GM19238 (cell line): Measurements from ENCODE around the gene MILR1.
"Not testable (repeated sequence)": the region's sequence is repeated elsewhere in the genome, so short reads cannot be mapped to it uniquely, and the experiment has no call there.

Source experiments
- DNase-seq: peaks from one replicate; pipeline ENCODE4 v3.0.0; 2011; ENCODE audit warnings: low spot score; ENCODE audit not compliant: insufficient read length

MILR1 gene, protein sequence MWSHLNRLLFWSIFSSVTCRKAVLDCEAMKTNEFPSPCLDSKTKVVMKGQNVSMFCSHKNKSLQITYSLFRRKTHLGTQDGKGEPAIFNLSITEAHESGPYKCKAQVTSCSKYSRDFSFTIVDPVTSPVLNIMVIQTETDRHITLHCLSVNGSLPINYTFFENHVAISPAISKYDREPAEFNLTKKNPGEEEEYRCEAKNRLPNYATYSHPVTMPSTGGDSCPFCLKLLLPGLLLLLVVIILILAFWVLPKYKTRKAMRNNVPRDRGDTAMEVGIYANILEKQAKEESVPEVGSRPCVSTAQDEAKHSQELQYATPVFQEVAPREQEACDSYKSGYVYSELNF

DNA sequence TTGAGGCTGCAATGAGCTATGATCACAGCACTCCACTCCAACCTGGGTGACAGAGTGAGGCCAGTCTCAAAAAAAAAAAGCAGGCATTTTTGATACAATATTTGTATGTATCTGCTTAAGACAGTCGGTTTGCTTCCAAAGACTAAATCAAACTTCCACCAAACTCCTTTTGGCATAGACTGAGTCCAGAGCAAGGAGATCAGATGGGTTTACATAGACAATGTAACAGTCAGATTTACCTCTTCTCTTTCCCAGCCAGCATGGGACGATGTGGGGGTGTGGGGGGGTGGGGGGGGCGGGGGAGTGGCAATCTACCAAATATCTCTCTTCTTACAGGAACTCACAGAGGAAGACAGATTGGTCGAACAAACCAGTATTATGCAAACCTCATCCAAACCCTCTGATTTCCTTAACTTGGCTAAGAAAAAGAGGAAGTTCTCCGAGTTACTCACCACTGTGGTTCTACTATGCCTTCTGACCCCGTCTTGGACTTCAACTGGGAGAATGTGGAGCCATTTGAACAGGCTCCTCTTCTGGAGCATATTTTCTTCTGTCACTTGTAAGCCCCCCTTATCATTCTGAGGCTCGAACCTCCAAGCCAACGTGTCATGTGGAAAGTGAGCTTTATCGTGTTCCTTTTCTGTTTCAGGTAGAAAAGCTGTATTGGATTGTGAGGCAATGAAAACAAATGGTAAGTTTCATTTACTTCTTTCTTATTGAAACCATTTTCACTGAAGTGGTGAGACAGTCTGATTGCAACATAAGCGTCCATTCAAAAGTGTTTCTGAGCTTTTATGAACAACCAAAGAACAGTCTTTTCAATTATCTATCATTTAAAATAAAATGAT is at the start of gene MILR1:
Gene MILR1 (plus strand): TSS at position 451 of the 848 bp plus-strand sequence. CDS start 54 bp downstream, at position 505.
- no peak for DNase-seq

DNA sequence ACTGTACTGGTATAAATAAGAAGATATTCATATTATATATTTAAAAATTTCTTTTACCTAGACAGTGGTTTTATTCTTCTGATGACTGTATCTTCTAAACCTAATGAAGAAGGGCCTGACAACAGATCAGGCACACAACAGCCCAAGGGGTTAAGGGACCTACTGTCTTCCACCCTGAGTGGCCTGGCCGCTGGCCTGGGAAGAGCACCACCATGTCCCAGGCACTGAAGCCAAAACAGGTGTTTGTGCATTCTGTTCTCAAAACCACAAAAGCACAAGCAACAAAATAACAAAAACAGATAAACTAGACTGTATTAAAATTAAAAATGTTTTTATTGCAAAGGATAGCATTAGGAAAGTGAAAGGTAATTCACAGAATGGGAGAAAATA is 49.2 kb upstream of the MILR1 start:
- no peak for DNase-seq

DNA sequence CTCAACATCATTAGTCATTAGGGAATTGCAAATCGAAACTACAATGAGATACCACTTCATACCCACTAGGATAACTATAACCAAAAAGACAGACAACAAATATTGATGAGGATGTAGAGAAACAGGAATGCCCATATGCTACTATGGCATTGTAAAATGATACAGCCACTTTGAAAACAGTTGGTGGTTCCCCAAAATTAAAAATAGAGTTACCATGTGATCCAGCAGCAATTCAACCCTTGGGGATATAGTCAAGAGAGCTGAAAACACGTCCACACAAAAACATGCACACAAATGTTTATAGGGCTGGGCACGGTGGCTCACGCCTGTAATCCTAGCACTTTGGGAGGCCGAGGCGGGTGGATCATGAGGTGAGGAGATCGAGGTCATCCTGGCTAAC is 48.3 kb upstream of the MILR1 start:
- no peak for DNase-seq

DNA sequence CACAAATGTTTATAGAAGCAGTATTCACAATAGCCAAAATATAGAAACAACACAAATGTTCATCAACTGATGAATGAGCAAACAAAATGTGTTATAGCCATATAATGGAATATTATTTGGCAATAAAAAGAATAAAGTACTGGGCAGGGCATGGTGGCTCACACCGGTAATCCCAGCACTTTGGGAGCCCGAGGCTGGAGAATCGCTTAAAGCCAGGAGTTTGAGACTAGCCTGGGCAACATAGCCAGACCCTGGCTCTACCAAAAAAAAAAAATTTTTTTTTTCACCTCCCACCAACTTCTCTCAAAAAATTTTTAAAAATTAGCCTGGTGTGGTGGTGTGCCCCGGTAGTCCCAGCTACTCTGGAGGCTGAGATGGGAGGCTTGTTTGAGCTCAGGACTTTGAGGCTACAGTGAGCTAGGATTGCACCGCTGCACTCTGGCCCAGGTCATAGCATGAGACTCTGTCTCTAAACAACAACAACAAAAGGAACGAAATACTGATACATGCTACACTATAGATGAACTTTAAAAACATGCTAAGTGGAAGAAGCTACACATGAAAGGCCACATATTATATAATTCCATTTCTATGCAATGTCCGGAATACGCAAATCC is 47.6 kb upstream of the MILR1 start:
- DNase-seq, result no peak

DNA sequence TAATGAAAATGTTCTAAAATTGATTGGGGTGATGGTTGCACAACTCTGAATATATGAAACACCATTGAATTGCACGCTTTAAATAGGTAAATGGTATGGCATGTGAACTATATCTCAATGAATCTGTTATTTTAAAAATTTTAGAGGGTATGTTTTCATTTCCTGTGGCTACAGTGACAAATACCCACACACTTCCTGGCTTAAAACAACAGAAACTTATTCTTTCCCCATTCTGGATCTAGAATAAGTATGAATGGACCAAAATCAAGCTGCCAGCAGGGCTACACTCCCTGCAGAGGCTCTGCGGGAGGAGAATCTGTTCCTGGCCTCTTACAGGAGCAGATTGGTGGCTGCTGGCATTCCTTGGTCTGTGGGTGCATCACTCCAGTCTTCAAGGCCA is 47.0 kb upstream of the MILR1 start:
- DNase-seq, result no peak

DNA sequence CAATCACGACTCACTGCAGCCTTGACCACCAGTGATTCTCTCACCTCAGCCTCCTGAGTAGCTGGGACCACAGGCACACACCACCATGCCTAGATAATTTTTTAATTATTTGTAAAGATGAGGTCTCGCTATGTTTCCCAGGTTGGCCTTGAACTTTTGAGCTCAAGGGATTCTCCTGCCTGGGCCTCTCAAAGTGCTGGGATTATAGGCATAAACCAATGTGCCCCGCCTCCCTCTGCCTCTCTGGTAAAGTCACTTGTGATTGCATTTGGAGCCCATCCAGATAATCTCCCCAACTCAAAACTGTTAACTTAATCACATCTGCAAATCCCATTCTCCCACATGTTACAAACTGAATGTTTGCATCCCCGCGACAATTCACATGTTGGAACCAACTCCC is 46.4 kb upstream of the MILR1 start:
- DNase-seq, result no peak

DNA sequence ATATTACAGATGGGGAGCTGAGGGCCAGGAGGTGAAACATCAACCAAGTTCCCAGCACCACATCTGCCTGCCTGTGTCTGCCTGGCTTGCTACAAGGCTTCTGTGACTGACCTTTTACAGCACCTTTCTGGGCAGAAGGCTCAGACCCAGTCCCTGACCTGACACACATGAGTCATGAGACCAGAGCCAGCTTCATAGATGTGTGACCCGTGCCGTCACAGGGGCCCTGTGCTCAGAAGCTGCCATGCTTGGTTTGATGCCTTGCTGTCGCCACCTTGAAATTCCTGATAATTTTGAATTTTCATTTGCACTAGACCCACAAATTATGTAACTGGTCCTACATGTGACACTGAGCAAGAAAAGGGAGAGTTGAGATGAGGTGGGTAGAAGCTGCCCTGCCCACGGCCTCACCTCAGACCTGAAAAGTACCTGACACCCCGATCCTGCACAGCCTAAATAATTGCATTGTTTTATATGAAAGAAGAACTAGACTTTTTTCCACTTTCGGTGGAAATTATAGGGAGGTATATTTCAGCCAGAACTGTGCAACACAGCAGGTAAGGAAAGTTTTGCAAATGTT is 44.9 kb upstream of the MILR1 start:
- no peak for DNase-seq

DNA sequence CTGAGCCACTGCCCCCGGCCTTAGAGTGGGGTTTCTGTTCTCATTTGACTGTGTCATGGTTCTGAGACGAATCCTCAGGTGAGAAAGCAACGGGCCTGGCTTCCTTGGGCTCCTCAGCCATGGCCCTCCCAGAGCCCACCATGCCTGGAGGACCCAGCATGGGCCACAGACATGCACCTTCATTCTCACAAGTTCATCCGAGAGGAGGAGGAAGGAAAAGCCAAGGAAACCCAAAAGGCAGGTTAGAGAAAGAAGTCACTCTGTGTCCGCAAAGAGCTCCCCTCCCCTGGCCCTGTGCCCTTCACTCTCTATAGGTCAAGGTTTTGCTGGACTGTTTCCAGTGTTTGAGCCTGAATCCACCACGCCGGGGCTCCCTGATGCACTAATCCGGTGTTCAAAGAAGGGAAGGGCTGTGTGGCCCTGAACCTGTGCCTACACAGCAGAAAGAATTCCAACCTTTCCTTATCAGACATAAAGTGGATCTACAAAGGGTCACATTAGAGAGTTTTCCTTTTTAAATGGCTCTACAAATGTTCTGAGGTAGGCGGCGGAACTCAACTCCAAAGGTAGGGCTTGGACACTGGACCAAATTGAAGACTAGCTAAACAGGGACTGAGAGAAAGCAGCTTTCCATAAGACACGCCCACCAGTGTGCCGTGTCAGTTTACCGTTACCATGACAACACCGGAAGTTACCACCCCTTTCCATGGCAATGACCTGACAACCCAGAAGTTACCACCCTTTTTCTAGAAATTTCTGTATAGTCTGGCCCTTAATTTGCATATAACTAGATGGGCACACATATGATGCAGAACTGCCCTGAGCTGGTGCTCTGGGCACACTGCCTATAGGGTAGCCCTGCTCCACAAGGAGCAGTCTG is 42.4 kb upstream of the MILR1 start:
- DNase-seq, result no peak

DNA sequence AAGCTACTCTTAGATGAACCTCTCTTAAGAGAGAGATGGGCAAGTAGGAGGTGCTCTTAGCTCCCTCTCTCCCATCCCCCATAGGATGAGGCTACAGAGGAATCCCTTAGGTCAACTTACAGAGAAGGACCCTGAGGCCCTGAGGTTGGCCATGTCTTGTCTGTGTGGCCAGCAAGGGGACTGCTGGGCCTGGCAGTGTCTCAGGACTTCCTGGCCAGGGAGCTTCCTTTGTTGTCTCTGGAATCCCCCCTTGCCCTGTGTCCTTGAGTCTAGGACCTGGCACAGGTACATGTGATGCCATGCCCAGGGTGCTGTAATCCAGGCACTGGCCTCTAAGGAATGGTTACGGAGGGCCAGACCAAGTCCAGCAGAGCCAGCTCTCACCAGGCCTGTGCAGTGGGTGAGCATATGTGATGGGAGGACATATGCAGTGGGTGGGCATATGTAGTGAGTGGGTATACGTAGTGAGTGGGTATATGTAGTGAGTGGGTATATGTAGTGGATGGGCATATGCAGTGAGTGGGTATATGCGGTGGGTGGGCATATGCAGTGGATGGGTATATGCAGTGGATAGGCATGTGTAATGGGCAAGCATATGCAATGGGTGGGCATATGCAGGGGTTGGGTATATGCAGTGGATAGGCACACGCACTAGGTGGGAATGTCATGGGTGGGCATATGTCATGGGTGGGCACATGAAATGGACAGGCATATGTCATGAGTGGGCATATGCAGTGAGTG is 38.0 kb upstream of the MILR1 start:
- DNase-seq, result no peak

DNA sequence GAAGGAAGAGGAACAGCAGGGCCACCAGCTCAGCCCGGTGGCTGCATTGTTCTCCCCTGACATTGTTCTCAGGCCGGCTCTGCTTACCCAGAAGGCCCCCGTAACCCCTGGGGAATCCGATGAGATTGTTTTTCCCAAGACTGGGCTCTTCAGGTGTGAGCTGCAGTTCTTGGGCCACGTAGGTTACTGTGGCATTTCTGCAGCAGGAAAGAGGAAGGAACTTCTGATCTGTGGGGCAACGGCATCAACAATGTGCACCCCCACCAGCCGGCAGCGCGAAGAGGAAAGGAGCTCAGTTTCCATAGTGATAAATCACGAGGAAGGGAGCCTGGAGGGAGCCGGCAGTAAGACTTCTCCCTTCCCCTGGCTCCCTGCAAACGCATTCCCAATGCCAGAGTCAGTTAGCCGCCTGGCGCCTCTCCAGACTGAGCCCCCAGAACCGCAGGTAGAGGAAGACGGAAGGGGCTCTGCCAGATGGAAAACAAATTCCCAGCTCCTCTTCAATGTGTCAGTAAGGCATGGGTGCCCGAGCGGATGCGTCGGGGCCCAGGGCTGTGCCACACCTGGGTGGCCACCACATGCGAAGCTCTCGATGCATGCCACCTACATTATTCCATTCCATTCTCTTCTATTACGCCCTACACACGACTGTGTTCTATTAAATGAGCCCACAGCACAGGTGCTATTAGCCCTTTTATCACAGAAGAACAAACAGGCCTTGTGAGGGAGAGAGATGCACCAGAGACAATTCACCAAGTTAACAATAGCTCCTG is 36.7 kb upstream of the MILR1 start:
- no peak for DNase-seq

DNA sequence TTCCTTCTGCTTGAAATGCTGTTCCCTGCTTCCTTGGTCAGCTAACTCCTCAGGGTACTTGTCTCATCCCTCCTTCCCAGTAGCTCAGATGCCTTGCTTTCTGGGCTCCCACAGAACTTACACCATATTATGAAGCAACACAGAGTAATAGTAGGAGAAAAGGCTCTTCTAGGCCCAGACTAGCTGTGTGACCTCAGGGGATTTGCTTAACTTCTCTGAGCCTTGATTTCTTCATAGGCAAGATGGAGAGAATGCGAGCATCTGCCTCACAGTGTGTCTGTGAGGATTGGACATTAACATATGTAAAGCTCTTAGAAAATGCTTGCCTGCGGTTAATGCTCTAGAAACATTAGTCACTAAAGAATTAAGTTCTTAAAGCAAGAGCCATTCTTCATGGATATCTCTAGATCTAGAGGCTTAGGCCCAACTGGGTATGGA is 36.0 kb upstream of the MILR1 start:
- no peak for DNase-seq

DNA sequence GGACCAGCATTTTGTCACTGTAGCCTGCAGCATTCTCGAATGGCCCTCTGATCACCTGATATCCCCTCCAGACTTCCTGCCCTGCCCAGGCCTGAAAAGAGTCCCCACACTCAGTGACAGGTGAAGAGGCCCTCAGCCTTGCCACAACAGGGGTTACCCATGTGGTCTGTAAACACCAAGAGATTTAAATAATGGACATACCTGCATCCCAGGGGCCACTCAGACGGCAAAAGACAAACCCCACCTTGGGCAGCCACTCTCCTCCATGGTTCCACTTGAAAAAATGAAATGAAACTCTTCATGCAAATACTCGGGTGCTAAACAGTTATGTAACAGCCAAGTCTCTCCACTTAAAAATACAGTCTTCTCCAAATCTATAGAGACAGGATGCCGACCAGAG is 35.4 kb upstream of the MILR1 start:
- DNase-seq, result no peak

DNA sequence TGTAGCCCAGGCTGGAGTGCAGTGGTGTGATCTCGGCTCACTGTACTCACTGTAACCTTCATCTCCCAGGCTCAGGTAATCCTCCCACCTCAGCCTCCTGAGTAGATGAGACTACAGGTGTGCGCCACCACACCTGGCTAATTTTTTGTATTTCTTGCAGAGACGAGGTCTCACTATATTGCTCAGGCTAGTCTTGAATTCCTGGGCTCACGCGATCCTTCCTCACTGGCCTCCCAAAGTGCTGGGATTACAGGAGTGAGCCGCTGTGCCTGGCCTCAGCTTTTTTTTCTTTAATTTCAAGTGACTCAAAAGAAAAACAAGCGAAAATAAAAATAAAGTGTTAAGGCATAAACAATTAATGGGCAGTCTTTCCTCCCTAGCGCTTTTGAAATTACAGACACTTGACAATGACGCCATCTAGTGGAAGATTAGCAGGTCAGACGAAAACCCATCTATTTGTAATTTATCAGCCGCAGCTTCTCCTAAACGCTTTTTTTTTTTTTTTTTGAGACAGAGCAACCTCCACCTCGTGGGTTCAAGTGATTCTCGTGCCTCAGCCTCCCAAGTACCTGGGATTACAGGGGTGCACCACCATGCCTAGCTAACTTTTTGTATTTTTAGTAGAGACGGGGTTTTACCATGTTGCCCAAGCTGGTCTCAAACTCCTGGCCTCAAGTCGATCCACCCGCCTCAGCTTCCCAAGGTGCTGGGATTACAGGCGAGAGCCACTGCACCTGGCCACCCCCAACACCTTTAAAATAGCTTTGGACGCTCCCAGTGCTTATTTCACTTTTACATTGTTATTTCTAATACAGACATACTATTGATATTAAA is 30.2 kb upstream of the MILR1 start:
- no peak for DNase-seq

DNA sequence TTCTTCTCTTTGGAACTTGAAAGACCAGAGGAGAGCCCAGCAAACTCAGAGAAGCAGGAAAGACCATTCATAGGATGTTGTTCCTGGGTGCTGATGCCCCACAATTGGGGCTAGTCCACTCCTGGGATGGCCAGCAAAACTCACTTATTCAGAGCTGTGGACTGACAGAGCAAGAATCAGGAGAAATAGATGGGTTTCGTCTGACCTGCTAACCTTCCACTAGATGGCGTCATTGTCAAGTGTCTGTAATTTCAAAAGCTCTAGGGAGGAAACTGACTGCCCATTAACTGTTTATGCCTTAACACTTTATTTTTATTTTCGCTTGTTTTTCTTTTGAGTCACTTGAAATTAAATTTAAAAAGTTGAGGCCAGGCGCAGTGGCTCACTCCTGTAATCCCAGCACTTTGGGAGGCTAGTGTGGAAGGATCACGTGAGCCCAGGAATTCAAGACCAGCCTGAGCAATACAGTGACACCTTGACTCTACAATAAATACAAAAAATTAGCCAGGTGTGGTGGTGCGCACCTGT is 28.7 kb upstream of the MILR1 start:
- no peak for DNase-seq

DNA sequence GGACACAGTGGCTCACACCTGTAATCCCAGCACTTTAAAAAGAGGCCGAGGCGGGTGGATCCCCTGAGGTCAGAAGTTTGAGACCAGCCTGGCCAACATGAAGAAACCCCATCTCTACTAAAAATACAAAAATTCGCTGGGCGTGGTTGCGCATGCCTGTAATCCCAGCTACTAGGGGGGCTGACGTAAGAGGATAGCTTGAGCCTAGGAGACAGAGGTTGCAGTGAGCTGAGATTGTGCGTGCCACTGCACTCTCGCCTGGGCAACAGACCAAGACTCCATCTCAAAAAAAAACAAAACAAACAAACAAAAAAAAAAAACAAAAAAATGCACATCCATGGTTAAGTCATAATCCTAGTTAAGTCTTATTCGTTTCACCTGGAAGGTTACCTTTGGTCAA is 26.8 kb upstream of the MILR1 start:
- not testable (repeated sequence) for DNase-seq

DNA sequence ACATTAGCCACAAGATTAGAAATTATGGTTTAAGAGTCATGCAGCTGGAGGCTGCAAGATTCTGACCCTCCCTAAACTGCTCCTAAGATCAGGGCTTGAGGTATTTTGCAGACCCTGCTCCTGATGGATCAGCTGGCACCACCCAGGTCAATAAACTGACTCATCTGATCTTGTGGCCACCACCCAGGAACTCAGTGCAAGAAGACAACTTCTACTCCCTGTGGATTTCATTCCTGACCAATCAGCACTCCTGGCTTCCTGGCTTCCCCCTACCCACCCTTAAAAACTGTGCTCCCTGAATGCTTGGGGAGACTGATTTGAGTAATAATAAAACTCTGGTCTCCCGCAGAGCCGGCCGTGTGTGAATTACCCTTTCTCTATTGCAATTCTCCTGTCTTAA is 25.0 kb upstream of the MILR1 start:
- DNase-seq, result no peak

DNA sequence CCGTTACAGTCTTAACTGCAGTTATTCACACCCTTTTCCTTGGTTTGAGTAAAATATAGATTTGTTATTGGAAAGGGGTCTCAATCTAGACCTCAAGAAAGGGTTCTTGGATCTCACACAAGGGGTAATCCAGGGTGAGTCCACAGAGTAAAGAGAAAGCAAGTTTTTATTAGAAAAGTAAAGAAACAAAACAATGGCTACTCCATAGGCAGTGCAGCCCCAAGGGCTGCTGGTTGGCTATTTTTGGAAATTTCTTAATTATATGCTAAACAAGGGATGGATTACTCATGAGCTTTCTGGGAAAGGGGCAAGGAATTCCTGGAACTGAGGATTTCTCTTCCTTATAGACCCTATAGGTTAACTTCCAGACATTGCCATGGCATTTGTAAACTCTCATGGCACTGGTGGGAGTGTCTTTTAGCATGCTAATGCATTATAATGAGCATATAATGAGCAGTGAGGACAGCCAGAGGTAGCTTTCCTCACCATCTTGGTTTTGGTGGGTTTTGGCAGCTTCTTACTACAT is 24.5 kb upstream of the MILR1 start:
- DNase-seq, result no peak

DNA sequence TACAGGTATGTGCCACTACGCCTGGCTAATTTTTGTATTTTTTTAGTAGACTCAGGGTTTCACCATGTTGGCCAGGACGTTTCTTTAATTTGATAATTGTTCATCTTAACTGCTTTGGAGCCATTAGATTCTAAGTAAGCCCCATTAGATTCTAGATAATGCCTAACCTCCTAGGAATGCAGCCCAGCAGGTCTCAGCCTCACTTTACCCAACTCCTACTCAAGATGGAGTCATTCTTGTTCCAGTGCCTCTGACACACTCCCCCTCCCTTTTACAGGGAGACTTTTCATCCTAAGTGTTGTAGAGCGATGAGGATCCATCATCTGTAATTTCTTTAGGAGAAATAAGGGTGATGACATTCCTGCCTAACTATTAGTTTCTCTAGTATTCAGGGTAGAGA is 23.7 kb upstream of the MILR1 start:
- no peak for DNase-seq
